D341Med (cell line): ENCODE measurements around the gene GNAI3.

Source experiments
- DNase-seq: peaks from one replicate; pipeline ENCODE4 v3.0.0; 2012; ENCODE audit warnings: low spot score

GNAI3 gene

DNA sequence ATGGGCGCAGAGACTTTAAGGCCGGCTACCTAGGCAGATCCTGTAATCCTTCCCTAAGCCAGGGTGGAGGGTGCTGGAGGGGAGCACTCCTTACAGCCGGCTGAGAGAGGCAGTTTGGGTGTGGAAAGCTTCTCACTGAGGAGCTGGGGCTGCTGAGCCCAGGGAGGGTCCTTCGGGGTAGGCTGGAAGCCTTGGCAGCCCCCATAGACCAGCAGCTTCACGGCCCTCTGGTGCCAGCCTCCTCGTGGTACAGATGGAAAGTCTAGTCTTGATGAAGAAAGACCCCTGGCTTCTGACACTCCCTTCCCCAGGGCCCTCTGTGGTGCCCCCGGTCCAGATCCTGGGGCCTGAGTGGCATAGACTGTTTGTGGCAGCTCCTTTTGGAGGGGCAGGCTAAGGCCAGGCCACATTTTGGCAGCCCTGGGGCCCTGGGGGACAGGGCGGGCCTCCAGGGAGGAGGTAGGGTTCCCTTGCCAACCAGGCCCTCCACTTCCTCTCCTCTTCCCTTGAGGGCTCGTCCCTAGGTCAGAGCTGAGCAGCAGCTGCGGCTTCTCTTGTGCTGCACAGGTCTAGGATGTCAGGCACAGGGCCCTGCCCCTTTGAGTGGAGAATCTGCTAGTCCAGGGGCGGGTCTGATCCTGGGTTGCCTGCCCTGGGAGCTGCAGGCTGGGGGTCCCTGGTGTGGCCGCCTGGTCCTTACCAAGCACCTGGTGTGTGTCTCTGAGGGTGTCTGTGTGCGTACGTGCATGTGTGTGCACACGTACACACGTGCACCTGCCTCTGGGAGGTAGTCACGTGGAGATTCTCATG lies 76.0 kb downstream of the GNAI3 start:
- peak; percentile 46 for DNase-seq

DNA sequence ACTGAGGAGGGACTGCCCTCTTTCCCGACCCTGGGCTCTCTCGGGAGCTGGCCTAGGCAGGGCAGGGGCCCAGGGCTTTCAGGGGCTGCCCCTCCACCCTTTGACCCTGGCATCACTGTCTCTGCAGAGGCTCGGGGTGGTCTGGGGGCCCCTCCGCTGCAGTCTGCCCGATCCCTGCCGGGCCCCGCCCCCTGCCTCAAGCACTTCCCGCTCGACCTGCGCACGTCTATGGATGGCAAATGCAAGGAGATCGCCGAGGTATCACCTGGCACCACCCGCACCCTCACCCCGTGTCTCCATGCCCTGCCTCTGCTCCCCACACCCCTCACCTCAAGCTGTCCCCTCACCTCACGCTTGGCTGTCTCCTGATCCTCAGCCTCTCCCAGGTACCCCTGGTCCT lies 76.8 kb downstream of the GNAI3 start:
- no peak for DNase-seq

DNA sequence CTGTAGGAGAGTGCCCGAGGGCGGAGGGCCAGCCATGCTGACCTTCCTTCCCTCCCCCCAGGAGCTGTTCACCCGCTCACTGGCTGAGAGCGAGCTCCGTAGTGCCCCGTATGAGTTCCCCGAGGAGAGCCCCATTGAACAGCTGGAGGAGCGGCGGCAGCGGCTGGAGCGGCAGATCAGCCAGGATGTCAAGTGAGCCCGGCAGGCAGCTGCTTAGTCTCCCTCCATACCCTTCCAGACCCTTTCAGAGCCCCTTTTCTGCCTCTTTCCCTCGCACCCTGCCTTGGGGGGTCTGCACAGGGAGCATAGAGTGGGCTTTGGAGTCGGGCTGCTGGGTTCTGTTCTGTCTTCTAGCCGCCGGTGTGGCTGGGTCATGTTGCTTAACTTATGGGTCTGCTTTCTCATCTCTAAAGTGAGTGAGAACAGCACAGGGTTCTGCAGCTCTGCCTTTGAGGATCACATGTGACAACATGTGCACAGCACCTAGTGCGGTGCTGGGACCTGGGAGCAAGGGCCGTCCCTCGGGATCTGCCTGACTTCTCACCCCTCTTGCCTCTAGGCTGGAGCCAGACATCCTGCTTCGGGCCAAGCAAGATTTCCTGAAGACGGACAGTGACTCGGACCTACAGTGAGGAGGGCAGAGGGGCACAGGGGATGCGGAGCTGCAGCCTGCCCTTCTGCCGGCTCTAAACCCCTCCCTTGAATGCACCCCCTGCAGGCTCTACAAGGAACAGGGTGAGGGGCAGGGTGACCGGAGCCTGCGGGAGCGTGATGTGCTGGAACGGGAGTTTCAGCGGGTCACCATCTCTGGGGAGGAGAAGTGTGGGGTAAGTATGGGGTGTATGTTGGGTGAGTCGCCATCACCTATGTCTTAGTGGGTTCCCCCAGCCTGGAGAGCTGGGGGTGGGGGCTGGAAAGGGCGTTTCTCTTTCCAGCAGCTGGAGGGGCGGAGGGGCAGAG lies 77.5 kb downstream of the GNAI3 start:
- peak; percentile 46 for DNase-seq

DNA sequence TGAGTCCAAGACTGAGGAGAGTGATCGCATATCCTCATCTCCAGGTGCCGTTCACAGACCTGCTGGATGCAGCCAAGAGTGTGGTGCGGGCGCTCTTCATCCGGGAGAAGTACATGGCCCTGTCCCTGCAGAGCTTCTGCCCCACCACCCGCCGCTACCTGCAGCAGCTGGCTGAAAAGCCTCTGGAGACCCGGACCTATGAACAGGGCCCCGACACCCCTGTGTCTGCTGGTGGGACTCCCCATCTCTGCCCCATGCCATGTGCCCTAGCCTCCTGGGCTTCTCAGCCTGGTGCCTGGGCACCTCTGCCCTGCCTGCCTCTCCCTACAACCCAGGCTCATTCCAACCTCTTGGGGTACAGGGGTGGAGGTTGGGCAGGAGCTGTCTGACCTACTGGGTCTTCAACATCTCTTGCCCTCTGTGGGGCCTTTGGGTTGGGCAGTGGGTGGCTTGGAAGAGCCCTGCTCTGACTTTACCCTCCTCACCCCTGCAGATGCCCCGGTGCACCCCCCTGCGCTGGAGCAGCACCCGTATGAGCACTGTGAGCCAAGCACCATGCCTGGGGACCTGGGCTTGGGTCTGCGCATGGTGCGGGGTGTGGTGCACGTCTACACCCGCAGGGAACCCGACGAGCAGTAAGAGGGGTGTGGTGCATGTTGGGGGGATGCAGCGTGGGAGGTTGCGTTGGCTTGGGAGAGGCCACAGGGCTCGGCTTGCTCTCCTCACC lies 78.4 kb downstream of the GNAI3 start:
- DNase-seq, result no peak

DNA sequence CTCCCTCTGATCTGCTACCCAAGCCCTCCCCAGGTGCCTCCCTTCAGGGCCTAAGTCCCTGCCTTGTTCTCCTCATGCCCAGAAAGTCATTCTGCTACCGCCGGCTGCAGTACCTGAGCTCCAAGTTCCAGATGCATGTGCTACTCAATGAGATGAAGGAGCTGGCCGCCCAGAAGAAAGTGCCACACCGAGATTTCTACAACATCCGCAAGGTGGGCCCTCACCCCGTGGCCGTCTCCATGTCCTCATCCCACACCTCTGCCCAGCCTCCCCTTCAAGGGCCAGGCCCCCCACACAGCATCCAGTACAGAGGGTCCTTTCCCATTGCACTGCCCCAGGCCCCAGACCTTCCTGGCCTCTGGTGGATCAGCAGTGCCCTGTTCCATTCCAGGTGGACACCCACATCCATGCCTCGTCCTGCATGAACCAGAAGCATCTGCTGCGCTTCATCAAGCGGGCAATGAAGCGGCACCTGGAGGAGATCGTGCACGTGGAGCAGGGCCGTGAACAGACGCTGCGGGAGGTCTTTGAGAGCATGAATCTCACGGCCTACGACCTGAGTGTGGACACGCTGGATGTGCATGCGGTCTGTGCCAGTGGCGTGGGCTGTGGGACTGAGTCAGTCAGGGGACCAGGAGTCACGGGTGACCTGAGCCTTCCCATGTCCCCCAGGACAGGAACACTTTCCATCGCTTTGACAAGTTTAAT lies 79.4 kb downstream of the GNAI3 start:
- no peak for DNase-seq

DNA sequence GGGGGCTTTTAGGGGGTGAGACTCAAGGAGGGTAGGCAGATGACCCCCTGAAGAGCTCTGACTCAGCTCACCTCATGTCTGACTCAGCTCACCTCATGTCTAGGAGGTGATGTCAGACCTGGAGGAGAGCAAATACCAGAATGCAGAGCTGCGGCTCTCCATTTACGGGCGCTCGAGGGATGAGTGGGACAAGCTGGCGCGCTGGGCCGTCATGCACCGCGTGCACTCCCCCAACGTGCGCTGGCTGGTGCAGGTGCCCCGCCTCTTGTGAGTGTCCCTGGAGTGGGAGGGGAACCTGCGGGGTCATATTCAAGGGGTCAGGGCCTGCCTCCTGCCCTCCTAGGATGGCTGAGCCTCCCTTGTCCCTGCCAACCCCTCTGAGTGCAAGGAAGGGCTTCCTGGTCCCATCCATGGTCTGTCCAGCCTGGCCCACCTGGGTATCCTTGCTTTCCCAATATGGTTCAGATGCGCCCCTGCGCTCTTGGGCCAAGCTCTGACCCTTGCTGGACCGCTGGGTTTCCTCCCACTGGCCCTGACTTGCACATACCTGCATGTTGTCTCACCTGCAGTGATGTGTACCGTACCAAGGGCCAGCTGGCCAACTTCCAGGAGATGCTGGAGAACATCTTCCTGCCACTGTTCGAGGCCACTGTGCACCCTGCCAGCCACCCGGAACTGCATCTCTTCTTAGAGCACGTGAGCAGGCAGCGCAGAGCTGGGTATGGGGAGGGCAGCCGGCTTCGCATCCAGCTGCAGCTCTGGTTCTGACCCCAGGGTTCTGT lies 80.3 kb downstream of the GNAI3 start:
- DNase-seq, result no peak

DNA sequence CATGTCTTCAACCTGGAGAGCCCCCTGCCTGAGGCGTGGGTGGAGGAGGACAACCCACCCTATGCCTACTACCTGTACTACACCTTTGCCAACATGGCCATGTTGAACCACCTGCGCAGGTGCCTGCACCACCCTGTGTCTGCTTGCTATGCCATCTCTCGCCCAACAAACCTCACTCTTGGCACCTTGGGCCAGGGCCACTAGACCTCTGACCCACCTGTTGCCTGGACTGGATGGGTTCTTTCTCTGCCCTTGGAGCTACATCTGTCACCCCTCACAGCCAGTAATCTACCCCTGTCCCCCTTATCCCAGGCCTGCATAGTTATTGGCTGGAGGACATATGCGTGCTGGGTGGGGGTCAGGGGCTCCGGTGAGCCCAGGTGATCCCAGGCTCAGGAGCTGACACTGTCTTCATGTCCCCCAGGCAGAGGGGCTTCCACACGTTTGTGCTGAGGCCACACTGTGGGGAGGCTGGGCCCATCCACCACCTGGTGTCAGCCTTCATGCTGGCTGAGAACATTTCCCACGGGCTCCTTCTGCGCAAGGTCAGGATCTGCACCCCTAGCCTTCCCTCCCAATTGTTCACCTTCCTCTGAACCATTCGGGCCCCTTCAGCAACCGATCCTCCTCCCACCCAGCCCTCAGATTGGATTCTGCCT lies 81.1 kb downstream of the GNAI3 start:
- no peak for DNase-seq

DNA sequence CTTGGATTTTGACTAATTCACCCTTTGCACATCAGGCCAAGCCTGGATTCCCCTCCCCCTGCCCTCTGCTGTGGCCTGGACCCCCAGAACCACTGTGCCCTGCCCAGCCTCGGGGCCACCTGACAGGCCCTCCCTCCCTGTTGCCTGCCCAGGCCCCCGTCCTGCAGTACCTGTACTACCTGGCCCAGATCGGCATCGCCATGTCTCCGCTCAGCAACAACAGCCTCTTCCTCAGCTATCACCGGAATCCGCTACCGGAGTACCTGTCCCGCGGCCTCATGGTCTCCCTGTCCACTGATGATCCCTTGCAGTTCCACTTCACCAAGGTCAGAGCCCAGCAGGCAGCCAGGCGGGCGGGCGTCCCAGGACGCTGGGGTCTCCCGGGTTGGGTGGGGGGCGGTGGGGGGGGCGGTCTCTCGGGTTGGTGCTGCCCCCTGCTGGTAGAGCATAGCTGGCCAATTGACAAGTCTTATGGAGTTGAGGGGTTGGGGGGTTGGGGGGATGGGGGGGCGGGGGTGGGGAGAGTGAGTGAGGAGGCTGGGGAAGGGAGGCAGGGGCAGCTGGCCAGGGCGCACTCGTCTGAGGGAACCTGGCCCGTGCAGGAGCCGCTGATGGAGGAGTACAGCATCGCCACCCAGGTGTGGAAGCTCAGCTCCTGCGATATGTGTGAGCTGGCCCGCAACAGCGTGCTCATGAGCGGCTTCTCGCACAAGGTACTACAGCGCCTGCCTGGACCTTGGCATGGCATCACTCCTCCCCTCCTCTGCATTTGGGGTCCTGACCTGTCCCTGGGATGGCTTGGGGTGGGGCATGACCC lies 81.9 kb downstream of the GNAI3 start:
- peak; percentile 52 for DNase-seq

DNA sequence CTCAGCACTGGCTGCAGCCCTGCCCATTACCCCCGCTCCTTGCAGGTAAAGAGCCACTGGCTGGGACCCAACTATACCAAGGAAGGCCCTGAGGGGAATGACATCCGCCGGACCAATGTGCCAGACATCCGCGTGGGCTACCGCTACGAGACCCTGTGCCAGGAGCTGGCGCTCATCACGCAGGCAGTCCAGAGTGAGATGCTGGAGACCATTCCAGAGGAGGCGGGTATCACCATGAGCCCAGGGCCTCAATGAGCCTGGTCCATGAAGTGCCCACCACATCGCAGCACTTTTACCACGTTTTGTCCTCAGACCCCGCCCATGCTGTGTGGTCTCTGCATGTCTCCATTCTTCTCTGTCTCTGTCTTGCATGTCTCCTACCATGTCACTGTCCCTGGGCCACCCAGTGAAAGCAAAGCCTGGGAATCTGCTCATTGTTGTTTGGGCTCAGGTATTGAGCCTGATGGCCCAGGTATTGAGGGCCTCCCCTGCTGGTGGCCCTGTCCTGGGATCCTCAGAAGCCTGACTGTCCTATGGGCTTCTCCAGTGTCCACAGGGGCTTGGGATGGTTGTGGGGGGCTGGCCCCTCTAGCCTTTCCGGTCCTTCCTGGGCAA lies 82.6 kb downstream of the GNAI3 start:
- DNase-seq, result no peak

DNA sequence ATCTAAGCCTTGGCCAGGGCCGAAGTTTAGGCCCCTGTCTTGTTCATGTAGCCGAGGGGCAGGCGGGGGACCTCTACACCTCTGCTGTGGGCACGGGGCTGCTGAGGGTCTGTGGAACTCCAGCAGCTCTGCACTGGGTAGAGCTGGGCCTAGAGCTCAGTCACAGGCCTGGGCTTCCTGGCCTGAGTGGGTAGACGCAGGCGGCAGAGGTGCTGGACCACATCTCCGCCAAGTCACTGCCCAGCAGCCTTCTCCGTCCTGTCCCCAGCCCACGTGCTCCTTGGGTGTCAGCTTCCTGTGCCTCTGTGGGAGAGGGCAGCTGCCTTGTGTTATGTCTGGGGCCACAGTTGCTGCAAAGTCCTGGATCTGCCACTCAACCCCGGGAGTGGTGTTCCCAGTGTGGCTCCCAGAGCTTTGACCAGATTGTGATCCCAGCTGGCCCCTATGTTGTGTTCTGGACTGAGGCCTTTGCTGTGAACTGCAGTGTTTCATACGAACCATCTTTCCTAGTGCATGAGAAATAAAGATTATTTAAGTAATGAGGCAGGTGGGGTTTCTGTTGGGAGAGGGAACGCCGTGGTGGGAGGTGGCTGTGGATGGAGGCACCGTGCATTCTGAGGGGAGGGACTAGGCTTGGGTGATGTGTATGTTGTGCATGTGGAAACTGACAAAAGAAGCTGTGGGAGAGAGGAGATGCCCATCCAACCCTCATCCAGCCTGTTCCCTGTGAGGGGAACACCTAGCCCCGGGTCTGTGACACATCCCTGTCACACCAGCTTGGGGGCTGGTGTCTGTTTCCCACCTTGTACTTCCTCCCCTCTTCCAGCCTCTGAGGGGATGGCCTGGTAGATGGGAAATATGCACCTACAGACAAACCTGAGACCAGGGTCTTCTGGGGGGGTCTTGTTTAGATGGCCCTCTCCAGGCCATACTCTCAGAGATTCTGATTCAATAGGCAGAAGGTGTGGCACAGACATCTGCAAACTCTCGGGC lies 83.4 kb downstream of the GNAI3 start:
- DNase-seq, result no peak

DNA sequence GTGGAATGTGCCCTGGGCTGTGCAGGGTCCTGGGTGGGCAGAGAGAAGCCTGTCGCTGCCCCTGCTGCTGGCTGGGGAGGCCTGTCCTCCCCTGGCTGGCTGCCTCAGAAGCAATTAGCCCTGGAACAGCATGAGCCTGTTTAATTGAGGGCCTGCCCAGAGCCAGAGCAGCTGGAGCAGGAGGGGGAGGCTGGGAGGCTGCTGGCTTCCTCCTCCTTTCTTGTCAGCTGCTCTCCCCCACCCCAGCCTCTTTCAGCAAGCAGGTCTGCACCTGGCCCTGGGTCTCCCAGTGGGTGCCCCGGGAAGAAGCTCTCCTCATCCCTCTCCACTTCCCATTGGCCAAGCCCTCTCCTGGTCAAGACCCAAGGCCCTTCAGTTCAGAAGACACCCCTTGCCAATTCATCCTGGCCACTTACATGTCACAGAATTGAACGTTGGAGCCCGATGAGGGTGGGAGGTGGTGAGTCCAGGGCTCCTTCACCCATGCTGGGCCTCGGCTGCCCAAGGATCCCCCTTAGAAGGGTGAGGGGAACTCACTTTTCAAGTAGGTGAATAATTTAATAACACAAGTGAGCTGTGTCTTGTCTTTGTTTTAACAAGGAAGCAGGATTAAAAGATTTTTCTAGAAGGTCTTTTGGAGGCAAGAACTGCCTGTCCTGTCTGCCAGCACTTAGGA lies 84.4 kb downstream of the GNAI3 start:
- DNase-seq, result peak; percentile 85

DNA sequence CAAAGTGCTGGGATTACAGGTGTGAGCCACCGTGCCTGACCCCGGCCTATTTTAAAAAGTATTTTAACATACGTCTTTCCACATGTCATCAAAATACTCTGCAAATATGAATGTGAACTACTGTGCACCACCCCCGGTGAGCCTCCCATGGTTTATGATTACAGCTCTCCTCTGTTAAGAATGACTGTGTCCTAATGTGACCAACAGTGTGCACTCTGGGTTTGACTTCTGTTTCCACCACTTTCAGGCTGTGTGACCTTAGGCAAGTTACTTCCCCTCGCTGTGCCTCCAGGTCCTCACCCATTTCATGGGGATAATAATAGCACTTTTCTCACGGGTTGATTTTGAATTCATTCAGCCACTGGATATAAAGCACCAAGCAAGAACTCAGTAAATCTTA lies 85.9 kb downstream of the GNAI3 start:
- DNase-seq, result no peak

DNA sequence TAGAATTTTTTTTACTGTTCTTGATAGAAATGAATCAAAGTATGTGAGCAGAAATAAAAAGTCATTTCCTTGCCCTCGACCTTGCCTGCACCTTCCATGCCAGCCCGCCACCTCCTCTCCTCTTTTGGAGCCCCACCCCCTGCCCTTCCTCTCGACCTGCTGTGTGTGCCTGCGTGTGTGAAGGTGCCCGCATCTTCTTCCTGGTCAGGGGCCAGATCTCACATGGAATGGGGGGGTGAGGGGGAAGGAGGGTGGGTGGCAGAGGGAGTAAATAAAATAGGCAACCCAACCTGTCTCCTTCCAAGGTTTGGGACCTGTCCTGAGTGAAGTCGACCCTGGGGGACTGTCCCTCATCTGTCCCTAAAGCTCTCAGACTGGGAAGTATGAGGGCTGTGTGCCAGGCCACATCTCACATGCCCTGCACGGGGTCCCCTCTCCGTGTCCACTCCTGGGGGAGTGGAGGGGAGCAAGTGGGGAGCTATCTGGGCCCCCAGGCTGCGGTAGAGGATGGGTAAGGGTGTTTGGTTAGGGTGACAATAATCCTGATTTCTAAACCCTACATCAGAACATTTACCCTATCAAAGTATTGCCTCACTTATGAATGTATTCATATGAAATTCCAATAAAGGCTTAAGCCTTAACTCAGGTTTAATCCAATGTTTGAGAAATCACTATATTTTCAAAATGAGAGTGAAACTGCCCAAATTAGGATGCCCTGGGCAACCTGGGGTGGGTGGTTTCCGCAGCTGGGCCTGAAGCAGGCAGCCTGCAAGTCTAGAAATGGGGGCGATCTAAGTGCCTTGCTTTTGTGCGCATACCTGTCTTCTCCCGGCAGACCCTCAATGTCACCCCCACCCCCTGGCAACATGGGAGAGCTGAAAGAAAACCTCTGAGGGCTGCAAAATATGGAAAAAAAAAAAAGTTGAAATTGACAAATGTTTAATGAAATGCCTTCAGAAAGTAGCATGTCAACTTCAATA lies 86.6 kb downstream of the GNAI3 start:
- DNase-seq, result no peak

DNA sequence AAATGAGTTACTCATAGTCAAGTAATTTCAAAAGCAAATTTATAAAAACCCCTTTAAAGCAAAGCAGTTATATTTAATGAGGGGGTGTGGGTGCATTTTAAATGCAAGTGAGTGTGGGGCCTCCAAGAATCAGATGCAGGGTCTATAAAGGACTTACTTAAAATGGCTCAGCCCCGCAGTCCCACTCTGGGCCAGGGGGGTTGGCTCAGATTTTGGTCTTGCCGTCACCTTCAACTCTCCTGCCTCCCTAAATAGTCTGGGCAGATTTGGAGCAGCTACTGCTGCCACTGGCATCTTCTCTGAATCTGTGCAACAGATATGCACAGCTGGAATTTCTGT lies 87.4 kb downstream of the GNAI3 start:
- DNase-seq, result no peak

DNA sequence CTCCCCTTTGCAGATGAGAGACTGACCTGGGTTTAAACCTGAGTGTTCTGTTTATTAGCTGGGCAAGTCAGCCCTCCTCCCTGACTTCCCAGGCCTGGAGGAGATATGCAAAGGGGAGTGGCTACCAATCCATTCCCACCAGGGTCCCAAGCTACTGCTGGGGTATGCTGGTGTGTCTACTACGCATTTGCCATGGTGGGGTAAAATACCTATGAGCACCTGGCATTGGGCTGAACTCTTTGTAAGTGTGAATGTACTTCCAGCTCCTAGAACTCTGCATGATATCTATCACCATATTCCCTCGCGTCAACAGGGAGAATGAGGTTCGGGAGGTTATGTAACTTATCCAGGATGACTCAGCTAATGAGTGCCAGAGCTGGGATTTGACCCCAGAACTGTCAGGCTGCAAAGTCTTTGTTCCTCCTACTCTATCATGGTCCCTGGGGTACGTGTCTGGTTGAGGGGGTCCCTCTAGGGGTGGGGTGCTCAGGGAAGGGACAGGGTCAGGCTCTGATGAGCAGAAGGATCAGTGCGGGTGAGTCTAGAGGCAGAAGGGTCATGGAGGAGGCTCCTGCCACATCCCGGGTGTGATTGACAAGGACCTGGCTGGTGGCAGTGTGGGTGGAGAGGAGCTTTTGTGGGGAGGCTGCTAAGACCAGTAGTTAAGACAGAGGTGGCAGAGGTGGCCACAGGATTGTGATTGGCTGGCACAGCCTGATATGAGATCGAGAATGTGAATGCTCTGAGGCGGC lies 88.0 kb downstream of the GNAI3 start:
- no peak for DNase-seq
